HG02798 (cell line): ENCODE data around the gene M1AP.
"Not testable (repeated sequence)": the region's sequence is repeated elsewhere in the genome, so short reads cannot be mapped to it uniquely, and the experiment has no call there.

Experiments used
- ATAC-seq: cut with Tn5 transposase; IDR thresholded peaks from one replicate; pipeline ENCODE4 v1.9.1; 2021; ENCODE audit warnings: mild to moderate bottlenecking; ENCODE audit not compliant: unreplicated experiment, poor library complexity

Gene M1AP

DNA sequence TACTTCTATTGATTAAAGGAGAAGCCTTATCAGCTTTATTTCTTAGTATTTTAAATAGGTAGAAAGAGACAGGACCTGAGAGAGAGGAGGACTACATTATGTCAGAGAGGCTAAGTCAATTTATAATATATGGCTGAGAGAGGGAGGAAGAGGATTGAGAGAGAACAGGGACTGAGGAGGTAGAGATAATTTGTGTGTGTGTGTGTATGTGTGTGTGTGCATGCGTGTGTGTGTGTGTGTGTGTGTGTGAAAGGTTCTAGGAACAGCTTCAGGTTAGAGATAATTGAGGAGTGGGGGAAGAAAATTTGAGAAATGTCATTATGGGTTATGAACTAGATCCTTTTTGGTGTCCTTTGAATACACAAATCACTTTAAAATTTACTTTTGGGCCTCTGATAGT lies 78.4 kb downstream of the M1AP start:
- ATAC-seq: no peak

DNA sequence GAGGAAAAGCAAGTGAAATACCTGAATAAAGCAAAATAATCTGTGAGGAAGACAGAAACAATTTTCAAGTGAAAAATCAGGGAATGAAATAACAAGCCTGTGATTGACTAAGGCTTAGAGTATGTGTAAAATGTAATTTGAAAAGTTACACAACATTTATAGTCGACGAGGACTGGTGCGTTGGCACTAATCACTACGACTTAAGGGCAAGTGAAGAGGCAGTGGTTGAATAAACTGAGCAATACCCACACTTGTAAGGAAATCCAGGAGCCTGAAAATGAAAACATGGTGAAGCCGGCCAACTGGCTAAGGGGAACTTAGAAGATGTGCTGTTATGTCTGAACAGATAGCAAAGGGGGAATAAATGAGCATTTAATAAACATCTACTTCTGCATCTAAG lies 80.2 kb downstream of the M1AP start:
- no peak for ATAC-seq

DNA sequence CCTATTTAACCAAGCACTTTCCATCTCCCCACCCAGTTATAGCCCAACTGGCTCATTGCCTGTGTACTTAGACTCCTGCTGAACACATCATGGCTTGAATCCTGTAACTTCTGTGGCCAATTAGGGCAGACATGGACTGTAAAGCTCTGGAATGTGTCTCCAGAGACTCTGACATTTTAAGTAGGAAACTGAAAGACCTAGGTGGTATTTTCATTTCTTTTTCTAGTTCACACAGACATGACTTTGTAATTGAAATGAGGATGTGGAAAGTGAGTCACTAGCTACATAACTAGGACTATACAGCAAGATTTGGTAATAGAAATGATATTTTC lies 81.4 kb downstream of the M1AP start:
- ATAC-seq: no peak

DNA sequence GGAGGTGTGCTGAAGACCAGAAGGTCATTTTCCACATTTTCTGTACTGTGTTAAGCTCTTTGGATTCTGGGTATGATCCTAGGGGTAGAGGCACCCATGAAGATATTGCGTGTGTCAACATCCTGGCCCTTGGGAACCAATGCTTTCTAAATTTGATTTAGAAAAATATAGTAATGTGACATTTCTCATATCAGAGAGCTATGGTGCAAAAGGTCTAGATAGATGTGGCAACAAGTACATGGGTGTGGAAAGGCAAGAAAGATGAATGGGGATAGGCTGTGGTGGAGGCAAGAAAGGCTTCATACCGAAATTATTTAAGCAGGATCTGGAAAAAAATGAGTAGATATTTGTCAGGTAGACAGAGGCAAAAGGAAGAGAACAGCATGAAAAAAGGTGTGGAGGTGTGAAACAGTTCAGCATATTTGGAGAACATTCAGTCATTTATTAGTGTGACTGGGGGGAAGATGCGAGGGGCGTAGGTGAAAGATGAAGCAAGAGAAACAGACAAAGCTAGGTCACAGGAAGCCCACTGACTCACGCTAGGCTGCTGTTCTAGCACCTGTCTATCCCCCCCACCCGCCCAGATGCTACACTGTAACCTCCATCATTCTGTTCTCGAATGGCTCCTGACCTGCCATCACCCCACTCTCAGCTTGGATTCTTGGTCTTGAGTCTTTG lies 81.9 kb downstream of the M1AP start:
- no peak for ATAC-seq

DNA sequence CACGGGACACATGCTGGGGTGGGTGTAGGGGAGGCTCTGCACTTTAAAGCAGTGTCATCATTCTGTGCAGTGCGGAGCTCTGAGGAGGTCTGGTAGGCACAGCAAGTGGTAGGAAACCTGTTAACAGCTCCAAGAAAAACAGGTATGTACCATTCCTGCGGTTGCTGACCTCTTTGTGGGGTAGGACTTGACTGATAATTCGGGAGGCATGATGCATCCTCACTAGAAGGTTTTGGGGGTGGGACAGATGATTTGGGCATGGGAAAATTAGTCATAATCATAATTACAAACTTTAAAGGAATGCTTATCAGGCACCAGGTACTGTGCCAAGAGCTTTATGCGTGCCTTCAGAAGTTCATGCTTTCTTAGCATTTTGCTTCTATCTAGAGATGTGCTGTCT lies 83.9 kb downstream of the M1AP start:
- no peak for ATAC-seq

DNA sequence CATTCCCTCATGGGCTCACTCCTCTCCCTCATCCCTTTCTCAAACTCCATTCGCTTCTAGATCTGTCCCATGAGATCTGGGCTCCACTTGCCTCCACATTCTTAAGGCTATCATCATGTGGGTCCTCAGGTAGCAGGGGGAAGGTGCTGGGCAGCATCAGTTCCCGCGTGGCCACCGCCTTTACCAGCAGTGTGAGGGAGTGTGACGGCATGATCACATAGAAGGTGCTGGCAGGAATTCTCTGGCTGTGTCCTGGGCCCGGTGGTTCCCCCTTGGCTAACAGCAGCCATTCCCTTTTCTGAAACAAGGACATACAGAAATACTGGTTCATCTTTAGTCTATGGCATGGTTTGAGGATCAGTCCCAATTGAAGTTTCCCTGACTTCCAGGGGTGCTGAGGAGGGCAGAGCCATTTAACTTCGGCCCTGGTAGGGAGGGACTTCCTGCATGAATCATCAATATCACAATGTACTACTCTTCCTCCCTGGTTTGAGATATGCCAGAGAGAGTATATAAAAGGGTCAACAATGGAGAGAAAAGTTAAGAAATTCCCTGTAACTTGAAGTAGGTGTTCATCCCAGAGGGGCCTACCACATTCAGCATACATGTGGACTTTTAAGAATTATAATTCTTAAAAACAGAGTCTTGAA lies 85.9 kb downstream of the M1AP start:
- no peak for ATAC-seq

DNA sequence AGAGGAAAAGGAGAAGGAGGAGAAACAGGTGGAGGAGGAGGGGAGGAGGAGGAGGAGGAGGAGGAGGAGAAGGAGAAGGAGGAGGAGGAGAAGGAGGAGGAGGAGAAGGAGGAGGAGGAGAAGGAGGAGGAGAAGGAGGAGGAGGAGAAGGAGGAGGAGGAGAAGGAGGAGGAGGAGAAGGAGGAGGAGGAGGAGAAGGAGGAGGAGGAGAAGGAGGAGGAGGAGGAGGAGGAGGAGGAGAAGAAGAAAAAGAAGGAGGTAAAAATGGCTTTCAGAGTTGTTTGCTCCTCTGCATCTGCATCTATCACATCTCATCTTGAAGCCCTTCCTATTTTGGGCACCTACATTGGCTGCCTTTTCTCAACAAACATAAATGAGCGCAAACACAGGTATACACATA lies 87.1 kb downstream of the M1AP start:
- not testable (repeated sequence) for ATAC-seq

DNA sequence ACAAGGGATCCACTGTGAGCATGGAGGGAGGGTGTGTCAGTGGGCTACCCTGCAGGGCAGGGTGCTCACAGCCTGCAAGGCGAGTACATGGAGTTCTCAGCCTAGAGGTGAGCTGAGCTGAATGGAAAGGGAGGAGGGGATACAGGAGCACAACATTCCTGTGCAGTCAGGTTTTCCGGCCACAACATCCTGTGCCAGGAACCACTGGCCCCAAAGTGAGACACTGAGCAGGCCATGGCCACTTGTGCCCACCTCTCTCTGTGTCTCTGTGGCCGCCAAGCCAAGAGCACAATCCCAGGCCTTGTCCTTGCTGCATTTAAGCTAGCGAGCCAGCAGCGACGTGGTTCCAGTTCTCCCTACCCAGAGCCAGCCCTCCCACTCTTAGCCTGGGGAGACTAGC lies 87.5 kb downstream of the M1AP start:
- no peak for ATAC-seq

DNA sequence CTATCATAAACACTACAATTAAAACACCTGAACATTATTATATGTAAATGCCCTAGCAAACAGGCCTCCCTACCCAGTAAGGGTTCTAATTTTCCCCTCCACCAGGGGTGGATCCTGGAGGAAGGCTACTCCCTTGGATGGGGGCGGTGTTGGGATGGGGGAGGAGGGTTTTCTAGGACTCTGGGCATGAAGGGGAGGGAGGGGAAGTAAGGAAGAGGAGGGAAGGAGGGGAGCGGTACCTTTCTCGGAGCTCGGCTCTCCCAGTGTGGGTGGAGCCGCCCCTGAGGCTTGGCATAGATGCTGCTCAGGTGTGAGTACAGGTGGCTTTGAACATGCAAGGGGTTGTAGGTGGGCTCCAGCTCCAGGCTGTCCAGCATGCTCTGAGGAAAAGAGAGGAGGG lies 88.2 kb downstream of the M1AP start:
- no peak for ATAC-seq

DNA sequence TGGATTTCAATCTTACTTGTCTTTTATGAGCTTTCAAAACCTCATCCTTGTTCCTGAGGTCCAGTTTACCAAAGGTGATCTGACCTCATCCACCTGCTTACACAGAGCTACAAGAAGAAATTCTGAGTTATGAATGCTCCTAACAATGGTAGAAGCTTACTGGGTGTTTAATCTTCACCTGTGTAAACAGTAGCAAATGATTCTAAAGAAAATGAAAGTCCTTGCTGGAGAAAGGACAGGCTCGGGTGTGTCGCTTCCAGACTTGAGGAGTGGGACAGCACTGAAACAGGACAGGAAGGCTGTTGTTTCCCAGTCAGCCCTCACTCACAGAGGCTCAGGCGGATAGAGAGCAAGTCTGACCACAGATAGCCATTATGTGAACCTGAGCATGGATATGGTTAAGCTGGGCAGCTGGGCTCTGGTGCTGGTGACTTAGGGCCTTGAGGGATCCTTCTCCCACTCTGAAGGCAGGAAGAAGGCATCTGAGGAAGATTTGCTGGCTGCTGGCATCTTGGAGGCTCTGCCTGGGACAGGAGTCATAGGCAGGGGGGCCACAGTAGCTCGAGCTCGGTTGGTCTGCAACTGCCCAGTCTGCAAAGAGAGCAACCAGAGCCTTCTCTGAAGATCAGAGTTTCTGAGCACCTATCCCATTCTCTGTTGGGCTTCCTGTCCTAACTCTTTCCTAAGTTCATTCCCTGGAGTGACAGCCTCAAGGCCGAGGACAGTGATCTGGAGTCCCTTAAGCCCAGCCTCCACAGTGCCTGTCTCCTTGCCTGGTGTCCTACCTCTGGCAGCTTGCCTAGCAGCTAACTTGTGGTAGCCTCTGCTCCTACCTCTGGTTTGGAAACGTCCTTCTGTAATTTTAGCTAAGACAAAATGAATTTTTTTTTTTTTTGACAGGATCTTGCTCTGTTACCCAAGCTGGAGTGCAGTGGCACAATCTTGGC lies 89.6 kb downstream of the M1AP start:
- no peak for ATAC-seq

DNA sequence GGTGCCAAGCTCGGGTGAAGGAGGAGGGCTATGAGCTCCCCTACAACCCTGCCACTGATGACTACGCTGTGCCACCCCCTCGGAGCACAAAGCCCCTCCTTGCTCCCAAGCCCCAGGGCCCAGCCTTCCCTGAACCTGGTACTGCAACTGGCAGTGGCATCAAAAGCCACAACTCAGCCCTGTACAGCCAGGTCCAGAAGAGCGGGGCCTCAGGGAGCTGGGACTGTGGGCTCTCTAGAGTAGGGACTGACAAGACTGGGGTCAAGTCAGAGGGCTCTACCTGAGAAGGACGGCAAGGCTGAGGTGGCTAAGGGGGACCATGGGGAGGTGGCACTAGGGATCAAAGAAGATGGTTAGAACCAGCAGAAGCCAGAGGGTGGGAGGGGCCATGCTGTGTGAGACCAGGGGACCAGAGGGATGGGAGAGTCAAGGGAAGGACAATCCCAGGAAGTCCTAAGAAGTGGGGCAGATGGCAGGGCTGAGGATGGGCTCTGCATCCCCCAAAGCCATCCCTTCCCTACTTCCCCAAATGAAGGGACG lies 91.2 kb downstream of the M1AP start:
- no peak for ATAC-seq

DNA sequence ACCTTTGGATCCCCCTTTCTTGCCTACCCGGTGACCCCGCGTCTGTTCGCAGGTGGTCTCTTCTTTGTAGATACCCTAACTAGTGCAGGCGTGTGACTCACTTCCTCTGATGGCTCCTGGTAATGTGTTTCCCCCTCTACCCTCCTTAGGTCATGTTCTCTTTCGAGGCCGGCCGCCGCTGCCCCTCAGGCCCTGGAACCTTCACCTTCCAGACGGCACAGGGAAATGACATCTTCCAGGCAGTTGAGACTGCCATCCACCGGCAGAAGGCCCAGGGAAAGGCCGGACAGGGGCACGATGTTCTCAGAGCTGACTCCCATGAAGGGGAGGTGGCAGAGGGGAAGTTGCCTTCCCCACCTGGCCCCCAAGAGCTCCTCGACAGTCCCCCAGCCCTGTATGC lies 92.0 kb downstream of the M1AP start:
- ATAC-seq: no peak

DNA sequence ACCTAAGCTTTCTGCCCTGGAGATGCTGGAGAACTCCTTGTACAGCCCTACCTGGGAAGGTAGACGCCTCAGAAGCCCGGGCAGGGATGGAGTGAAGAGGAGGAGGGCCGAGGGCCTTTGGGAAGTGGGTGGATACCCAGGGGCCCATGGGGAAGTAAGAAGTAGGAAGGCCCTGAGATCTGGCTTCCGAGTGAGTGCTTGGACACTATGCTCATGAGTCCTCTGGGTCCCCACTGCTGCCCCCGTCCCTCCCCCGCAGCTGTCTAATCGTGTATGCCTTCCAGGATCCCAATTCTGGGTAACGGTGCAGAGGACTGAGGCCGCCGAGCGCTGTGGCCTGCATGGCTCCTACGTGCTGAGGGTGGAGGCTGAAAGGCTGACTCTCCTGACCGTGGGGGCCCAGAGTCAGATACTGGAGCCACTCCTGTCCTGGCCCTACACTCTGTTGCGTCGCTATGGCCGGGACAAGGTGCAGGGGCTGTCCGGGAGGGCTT lies 92.5 kb downstream of the M1AP start:
- no peak for ATAC-seq

DNA sequence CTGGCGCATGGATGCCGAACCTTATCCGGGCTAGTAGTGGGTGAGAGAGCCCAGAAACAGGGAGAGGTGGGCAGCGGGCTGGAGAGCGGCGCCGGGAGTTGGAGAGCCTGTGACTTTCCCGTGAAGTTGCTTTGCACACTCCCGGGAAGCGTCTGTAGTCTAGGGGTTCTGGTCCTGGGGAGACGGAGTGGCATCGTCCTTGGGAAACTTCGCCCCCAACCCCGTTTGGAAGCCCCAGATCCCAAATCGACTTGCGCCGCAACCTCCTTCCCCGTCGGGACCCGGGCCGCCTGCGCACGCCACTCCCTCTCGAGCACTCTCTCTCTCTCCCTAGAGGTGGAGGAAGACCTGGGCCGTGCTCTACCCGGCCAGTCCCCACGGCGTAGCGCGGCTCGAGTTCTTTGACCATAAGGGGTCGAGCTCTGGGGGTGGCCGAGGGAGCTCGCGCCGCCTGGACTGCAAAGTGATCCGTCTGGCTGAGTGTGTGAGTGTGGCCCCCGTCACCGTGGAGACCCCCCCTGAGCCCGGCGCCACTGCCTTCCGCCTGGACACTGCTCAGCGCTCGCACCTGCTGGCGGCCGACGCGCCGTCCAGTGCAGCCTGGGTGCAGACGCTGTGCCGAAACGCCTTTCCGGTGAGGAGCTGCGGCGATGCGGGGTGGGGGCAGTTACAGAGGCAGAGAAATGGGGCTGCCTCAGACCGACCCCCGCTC lies 93.2 kb downstream of the M1AP start:
- ATAC-seq: peak; percentile 46

DNA sequence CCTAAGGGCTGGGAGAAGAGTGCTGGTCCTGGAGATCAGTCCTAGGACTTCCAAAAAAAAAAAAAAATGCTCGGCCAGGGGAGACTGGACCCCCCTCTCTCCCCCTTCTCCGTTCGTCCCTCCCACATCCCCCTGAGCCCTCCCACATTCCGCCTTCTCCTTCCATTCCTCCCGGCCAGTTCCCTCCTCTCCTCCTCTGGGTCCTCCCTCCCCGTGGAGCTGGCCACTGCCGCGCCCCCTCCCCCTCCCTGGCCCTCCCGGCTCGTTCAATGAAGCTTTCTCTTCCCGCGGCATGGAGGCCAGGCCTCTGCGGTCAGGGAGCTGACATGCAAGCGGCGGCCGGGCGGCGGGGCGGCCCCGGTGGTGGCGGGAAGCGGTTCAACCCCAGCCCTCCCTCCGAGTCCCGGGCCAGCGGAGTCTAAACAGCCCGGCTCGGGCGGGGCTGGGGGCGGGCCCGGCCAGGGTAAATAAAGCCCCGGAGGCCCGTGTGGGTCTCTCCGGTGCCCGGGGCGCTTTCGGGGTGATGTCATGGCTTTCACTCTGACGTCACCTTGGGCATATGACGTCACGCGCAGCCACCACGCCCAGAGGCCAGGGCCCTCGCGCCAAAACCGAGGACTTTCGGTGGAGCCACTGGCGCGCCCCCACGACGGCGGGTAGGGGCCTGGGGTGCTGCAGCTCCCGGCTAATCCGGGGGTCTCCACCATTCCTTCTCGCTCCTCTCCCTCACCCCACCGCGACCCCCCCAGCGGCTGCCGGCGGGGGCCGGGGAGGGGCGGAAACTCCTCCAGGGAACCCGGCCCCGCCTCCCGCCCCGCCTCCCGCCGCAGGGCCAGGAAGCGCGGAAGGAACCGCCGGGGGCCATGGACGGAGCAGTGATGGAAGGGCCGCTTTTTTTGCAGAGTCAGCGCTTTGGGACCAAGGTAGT lies 94.0 kb downstream of the M1AP start, which contains the start of the genes DOK1 and LOXL3:
DOK1 (plus strand) TSS at position 829 of the 928 bp plus-strand sequence; CDS start at position 864, 35 bp downstream.
LOXL3 (minus strand) TSS at position 51 of the 928 bp plus-strand sequence. CDS start 1,308 bp downstream, outside the sequence.
- peak; percentile 67 for ATAC-seq

DNA sequence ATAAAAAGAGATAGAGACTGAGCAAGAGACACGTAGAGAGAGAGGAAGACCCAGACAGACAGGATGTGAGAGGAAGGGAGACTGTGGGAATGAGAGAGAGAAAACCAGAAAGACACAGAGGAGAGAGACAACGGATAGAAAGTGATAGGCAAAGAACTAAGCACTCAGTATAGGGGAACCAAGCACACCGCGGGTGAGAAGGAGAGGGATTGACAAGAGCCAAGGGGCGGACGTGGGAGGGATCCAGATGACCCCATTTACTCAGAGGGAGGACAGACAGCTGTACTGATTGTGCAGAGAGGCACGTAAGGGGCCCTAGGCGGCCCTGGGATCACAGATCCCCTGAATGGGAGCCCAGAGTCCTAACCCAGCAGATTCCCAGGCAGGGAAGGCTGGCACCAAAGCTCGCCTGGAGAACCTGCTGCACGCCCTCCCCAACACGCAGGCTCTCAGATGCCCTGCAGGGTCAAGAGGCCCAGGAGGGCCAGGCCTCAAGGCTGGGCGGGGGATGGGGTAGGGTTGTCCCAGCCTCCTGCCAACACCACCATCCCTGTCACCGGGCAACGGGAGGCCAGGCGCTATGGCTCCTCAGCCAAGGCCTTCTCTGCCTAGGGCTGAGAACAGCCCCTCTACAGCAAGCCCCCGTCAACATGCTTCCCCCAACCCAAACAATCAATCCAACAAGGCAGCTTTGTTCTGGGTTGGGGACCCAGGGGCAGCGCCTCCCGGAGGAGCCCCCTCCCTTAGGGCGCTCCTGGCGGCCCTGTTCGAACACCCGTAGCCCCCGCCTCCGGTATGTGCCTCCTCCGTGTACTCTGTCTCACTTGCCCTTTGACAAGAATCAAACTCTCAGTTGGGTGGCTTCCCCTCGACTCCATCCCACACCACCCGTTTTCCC lies 95.0 kb downstream of the M1AP start:
- no peak for ATAC-seq

DNA sequence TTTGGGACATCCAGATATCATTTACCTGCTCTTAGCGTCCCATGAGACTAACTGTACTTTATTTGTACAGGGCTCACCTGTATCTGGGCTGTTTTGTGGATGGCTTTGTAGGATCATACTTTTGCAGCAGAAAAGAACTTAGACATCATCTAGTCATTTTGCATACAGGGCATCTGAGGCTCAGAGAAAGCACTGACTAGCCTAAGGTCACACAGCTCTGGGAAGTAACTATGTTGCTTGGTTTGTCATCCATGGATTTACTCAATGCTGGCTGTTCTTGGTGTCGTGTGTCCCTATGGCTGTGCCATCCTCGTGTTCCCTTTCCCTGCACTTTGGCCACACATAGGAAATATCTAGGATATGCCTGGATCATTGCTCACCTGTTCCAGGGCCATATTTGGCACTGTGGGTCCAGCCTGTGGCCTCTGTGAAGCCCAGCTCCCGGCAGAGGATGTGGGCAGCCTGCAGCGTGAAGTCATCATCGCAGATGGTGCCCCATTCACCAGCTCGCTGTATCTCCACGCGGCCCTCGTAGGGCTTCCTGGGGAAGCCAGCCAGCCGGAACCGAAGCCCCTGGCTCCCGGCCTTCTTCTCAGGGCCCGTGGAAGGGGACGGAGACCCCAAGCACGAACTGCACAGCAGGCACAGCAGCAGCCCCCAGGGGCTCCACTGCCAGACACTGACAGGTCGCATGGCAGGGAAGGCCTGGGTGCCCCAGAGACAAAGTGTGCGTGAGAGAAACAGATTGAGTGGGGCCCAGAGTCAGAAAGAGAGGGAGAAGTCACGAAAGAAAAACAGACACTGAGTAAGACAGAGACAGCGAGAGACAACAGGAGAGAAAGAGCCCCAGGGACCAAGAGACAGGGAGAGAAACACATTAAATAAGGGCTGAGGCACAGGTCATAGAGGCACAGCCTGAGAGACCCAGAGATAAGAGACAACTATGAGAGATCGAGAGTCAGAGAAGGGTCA lies 95.9 kb downstream of the M1AP start:
- ATAC-seq: no peak
